Measurements from ENCODE around the gene CLCC1.
"Not testable (repeated sequence)": the region's sequence is repeated elsewhere in the genome, so short reads cannot be mapped to it uniquely, and the experiment has no call there.

CLCC1 gene

GRCh38 chr1:108963052-108963686, at the start of gene CLCC1:
TSS of gene CLCC1 (minus strand) at chr1:108963484. CDS start at chr1:108950437, 13,047 bp downstream.
- Mint-ChIP-seq H3K27ac (peak within 1 kb of the TSS; percentile 89), H3K4me3 (peak within 1 kb of the TSS; percentile 88), H3K36me3 (ENCODE audit: low read depth) (peaks cover 27% of the 10 kb centered on the region), H3K9me3 (no peaks in the 10 kb centered on the region), H3K4me1 (ENCODE audit: low read depth) (peaks cover 33% of the 10 kb centered on the region), H3K27me3 (peaks cover 5% of the 10 kb centered on the region)

DNA sequence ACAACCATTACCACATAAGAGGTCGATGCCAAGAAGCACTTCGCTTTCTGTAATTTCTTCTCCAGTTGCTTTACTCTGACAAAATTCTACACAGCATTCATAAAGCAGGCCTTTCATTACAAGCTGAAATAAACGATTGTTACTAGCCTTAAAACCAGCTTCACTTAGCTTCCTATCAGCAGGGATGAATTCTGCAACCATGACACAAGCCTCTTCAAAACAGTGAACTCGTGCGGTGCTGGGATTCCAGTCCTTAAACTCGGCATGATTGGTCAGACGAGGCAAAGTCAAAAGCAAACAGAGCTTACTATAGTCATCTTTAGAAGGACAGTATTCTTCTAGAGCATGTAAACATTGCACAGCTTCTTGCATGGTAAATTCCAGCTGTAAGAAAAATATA, 48.1 kb upstream of the CLCC1 start:
- no peak overlapping the region for H3K4me3 Mint-ChIP-seq
- no peaks in the 10 kb centered on the region for H3K27me3 Mint-ChIP-seq
- peaks cover 23% of the 10 kb centered on the region for H3K36me3 Mint-ChIP-seq (ENCODE audit: low read depth)
- no peaks in the 10 kb centered on the region for H3K9me3 Mint-ChIP-seq
- H3K27ac Mint-ChIP-seq: no peak overlapping the region
- no peaks in the 10 kb centered on the region for H3K4me1 Mint-ChIP-seq (ENCODE audit: low read depth)

DNA sequence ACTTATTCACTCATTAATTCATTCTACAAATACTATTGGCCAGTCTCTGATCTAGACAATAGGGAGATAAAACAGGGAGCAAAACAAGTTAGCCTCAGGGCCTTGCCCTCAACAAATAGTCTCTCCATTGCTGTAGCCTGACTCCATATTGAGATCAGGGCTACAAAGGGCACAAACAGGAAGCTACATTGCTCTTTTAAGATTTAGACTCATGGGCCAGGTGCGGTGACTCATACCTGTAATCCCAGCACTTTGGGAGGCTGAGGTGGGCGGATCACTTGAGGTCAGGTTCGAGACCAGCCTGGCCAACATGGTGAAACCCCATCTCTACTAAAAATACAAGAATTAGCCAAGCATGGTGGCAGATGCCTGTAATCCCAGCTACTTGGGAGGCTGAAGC, 33.3 kb upstream of the CLCC1 start:
- H3K36me3 Mint-ChIP-seq (ENCODE audit: low read depth): peaks cover 53% of the 10 kb centered on the region
- H3K9me3 Mint-ChIP-seq; H3K27ac Mint-ChIP-seq; H3K4me3 Mint-ChIP-seq; H3K27me3 Mint-ChIP-seq; H3K4me1 Mint-ChIP-seq (ENCODE audit: low read depth): not testable (repeated sequence)

GRCh38 chr1:108983114-108983513, 19.8 kb upstream of the CLCC1 start:
- Mint-ChIP-seq H3K4me3 (no peak overlapping the region), H3K36me3 (ENCODE audit: low read depth) (peaks cover 25% of the 10 kb centered on the region), H3K9me3 (no peaks in the 10 kb centered on the region), H3K27ac (no peak overlapping the region), H3K27me3 (no peaks in the 10 kb centered on the region), H3K4me1 (ENCODE audit: low read depth) (no peaks in the 10 kb centered on the region)

DNA sequence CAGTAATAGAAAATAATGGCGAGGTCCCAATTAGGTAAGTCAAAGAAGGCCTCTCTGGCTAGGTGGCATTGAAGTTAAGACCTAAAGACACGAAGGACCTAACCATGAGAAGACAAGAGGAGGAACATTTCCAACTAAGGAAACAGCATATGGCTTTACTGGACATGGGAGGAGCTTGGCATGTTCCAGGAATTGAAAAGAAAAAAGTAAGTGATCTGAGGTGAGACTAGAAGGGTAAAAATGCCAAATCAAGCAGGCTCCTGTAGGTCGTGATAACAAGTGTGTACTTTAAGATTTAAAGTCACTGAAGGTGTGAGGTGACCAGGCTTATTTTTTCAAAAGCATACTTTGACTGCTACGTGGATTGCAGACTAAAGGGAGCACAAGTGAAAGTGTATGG, 13.4 kb upstream of the CLCC1 start:
- Mint-ChIP-seq H3K4me1 (ENCODE audit: low read depth) (no peaks in the 10 kb centered on the region), H3K4me3 (no peak overlapping the region), H3K27ac (no peak overlapping the region), H3K9me3 (no peaks in the 10 kb centered on the region), H3K36me3 (ENCODE audit: low read depth) (peaks cover 45% of the 10 kb centered on the region), H3K27me3 (no peaks in the 10 kb centered on the region)

DNA sequence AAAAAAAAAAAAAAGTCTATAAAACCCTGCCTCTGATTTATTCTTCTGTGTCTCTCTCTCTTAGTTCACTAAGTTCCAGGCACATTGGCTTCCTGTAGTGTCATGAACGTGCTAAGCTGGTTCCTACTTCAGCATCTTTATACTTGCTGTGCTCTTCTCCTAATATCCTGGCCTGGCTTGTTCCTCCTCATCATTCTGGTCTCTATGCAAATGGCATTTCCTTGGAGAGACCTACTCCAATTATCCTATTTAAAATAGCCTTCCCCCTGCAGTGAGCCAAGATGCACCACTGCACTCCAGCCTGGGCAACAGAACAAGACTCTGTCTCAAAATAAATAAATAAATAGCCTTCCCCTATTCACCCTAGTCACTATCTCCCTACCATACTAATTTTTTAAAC, 9.7 kb upstream of the CLCC1 start:
- no peaks in the 10 kb centered on the region for H3K27me3 Mint-ChIP-seq
- no peaks in the 10 kb centered on the region for H3K9me3 Mint-ChIP-seq
- H3K4me1 Mint-ChIP-seq (ENCODE audit: low read depth): no peaks in the 10 kb centered on the region
- peaks cover 35% of the 10 kb centered on the region for H3K36me3 Mint-ChIP-seq (ENCODE audit: low read depth)
- no peak overlapping the region for H3K4me3 Mint-ChIP-seq
- no peak overlapping the region for H3K27ac Mint-ChIP-seq

GRCh38 chr1:108969346-108969745, 6.1 kb upstream of the CLCC1 start:
- H3K9me3 Mint-ChIP-seq: no peaks in the 10 kb centered on the region
- no peak overlapping the region for H3K27ac Mint-ChIP-seq
- no peak overlapping the region for H3K4me3 Mint-ChIP-seq
- H3K27me3 Mint-ChIP-seq: no peaks in the 10 kb centered on the region
- peaks cover under 1% of the 10 kb centered on the region for H3K4me1 Mint-ChIP-seq (ENCODE audit: low read depth)
- peaks cover 23% of the 10 kb centered on the region for H3K36me3 Mint-ChIP-seq (ENCODE audit: low read depth)

DNA sequence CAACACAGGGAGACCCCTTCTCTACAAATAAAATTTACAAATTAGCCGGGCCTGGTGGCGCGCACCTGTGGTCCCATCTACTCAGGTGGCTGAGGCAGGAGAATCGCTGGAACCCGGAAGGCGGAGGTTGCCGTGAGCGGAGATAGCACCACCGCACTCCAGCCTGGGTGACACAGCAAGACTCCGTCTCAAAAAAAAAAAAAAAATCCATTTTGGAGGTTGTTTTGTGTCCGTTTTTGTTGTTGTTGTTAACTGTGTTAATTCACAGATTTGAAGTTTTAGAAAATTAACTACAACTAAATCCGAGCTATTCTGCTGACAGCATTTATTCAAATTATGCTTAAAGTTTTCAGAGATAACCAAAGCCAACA, 618 bp downstream of the CLCC1 start:
- Mint-ChIP-seq H3K36me3 (ENCODE audit: low read depth) (peaks cover 32% of the 10 kb centered on the region), H3K27ac (peak overlapping the region; percentile 89), H3K9me3 (no peaks in the 10 kb centered on the region), H3K4me1 (ENCODE audit: low read depth) (peaks cover 38% of the 10 kb centered on the region), H3K4me3 (peak overlapping the region; percentile 88), H3K27me3 (peaks cover 5% of the 10 kb centered on the region)

GRCh38 chr1:108961752-108962486, 1.4 kb downstream of the CLCC1 start:
- Mint-ChIP-seq H3K9me3 (no peaks in the 10 kb centered on the region), H3K4me1 (ENCODE audit: low read depth) (peaks cover 45% of the 10 kb centered on the region), H3K4me3 (peak overlapping the region; percentile 88), H3K27ac (no peak overlapping the region), H3K27me3 (peaks cover 5% of the 10 kb centered on the region), H3K36me3 (ENCODE audit: low read depth) (peaks cover 36% of the 10 kb centered on the region)

DNA sequence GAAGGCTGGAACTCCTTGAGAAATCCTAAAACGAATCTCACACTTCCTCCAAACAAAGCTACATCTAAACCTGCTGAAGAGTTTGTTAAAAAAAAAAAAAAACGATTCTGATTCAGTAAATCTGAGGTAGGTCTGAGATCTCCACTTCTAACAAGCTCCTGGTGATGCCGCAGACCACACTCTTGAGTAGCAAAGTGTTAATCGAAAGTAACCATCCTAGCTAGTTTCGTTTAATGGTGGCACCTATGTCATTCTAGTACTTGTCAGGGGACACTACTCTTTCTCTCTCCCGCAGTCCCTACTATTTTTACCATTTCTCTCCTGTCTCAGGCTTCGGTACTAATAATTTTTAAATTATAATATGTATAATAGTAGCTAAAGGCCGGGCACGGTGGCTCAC, 2.1 kb downstream of the CLCC1 start:
- Mint-ChIP-seq H3K27me3 (peaks cover 5% of the 10 kb centered on the region), H3K4me3 (no peak overlapping the region), H3K4me1 (ENCODE audit: low read depth) (peaks cover 52% of the 10 kb centered on the region), H3K9me3 (no peaks in the 10 kb centered on the region), H3K36me3 (ENCODE audit: low read depth) (peaks cover 41% of the 10 kb centered on the region), H3K27ac (no peak overlapping the region)

DNA sequence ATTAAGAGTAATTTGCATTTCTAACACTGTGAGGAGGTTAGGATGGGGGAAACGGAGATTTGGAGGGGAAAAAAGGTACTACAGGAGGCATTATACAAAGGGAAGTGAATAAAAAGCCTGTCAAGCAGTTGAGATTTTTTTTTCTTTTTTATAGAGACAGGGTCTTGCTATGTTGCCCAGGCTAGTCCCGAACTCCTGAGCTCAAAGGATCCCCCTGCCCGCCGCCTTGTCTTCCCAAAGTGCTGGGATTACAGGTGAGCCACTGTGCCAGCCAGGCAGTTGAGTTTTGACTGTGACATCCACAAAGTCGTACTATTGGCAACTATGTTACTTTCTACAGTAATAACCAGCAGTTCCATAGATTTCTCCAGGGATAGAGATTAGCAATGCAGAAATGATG, 2.6 kb downstream of the CLCC1 start:
- Mint-ChIP-seq H3K27me3 (peaks cover 5% of the 10 kb centered on the region), H3K4me1 (ENCODE audit: low read depth) (peaks cover 56% of the 10 kb centered on the region), H3K4me3 (no peak overlapping the region), H3K27ac (no peak overlapping the region), H3K9me3 (no peaks in the 10 kb centered on the region), H3K36me3 (ENCODE audit: low read depth) (peaks cover 46% of the 10 kb centered on the region)

DNA sequence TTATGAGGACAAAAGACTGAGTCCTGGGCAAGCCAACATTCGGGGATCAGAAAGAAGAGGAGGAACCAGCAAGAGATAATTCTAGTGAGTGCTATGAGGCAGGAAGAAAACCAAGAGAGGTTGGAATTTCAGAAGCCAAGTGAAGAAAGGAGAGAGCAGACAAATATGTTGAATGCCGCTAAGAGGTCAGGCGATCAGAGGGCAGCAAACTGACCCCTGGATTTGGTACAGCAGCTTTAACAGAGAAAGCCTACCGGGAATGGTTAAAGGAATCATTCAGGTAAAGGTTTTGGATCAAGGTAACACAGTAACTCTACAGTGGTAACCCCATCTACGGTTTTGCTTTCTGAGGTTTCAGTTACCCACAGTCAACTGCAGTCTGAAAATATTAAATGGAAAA, 5.4 kb downstream of the CLCC1 start:
- Mint-ChIP-seq H3K27me3 (peaks cover 5% of the 10 kb centered on the region), H3K27ac (no peak overlapping the region), H3K4me3 (no peak overlapping the region), H3K36me3 (ENCODE audit: low read depth) (peaks cover 74% of the 10 kb centered on the region), H3K9me3 (no peaks in the 10 kb centered on the region), H3K4me1 (ENCODE audit: low read depth) (peaks cover 54% of the 10 kb centered on the region)

- peaks cover 42% of the 10 kb centered on the region for H3K4me1 Mint-ChIP-seq (ENCODE audit: low read depth)
- peaks cover 69% of the 10 kb centered on the region for H3K36me3 Mint-ChIP-seq (ENCODE audit: low read depth)
- H3K4me3 Mint-ChIP-seq: peak overlapping the region; percentile 38
- H3K27me3 Mint-ChIP-seq: peaks cover 5% of the 10 kb centered on the region
- H3K27ac Mint-ChIP-seq: no peak overlapping the region
- no peaks in the 10 kb centered on the region for H3K9me3 Mint-ChIP-seq
These were observed 7.4 kb downstream of the CLCC1 start for GRCh38 chr1:108955881-108956280.

- Mint-ChIP-seq H3K4me1 (ENCODE audit: low read depth) (peaks cover 38% of the 10 kb centered on the region), H3K9me3 (no peaks in the 10 kb centered on the region), H3K36me3 (ENCODE audit: low read depth) (peaks cover 62% of the 10 kb centered on the region), H3K4me3 (no peak overlapping the region), H3K27ac (peak overlapping the region; percentile 5), H3K27me3 (peaks cover under 1% of the 10 kb centered on the region)
These were observed 8.2 kb downstream of the CLCC1 start for GRCh38 chr1:108955111-108955510.

GRCh38 chr1:108953452-108953851, 9.8 kb downstream of the CLCC1 start:
- Mint-ChIP-seq H3K4me1 (ENCODE audit: low read depth) (peaks cover 32% of the 10 kb centered on the region), H3K27ac (no peak overlapping the region), H3K4me3 (no peak overlapping the region), H3K9me3 (no peaks in the 10 kb centered on the region), H3K27me3 (no peaks in the 10 kb centered on the region), H3K36me3 (ENCODE audit: low read depth) (peaks cover 57% of the 10 kb centered on the region)

DNA sequence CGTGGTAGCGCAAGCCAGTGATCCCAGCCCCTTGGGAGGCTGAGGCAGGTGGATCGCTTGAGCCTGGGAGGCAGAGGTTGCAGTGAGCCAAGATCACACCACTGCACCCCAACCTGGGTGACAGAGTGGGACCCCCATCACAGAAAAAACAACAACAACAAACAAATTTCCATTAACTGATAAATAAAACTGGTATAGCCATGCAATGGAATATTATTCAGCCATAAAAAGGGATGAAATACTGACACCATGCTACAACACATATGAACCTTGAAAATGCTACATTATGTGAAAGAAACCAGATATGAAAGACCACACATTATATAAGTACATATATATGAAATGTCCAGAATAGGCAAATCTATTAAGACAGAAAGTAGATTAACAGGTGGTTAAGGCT, 12.0 kb downstream of the CLCC1 start:
- Mint-ChIP-seq H3K4me3 (no peak overlapping the region), H3K9me3 (no peaks in the 10 kb centered on the region), H3K27me3 (no peaks in the 10 kb centered on the region), H3K36me3 (ENCODE audit: low read depth) (peaks cover 53% of the 10 kb centered on the region), H3K27ac (no peak overlapping the region), H3K4me1 (ENCODE audit: low read depth) (peaks cover 16% of the 10 kb centered on the region)
